Heart right ventricle (tissue), 16 donors: Measurements from ENCODE around the gene CDH23. TPM values are rescaled to one million over a fixed set of nuclear protein-coding genes. Genes with fewer than 3 reads are reported as not detected.

Experiments
- ATAC-seq, 8 donors: fragments of 200-7000 bp; cut with Tn5 transposase; one replicate each; pipeline ENCODE4 v1.9.1; 2020; ENCODE audit warnings: mild to moderate bottlenecking in 8 of 8, moderate library complexity in 8 of 8, moderate number of reproducible peaks in 1 of 8
- DNase-seq, 2 donors: peaks; one replicate each; pipeline ENCODE4 v3.0.0-alpha.2; 2020
- H3K27ac ChIP-seq, 10 donors: fragments of 200-600 bp; sonication (generic) in 2 of 10; one replicate each; pipeline versions ENCODE4 v1.5.0 to v1.8.0; 2020 to 2022; ENCODE audit warnings: mild to moderate bottlenecking in 3 of 10
- H3K27me3 ChIP-seq, 7 donors: fragments of 200-600 bp; one replicate each; pipeline ENCODE4 v1.8.0; 2021 to 2022; ENCODE audit warnings: mild to moderate bottlenecking in 2 of 7
- H3K36me3 ChIP-seq, 9 donors: fragments of 200-600 bp; sonication (generic) in 1 of 9; one replicate each; pipeline versions ENCODE4 v1.5.0 to v1.8.0; 2020 to 2022; ENCODE audit warnings: mild to moderate bottlenecking in 2 of 9
- H3K4me1 ChIP-seq, 9 donors: fragments of 200-600 bp; sonication (generic) in 1 of 9; one replicate each; pipeline versions ENCODE4 v1.5.0 to v1.8.0; 2020 to 2022; ENCODE audit warnings: mild to moderate bottlenecking in 4 of 9
- H3K4me3 ChIP-seq, 10 donors: fragments of 200-600 bp; sonication (generic) in 2 of 10; one replicate each; pipeline versions ENCODE4 v1.5.0 to v1.8.0; 2020 to 2022; ENCODE audit warnings: mild to moderate bottlenecking in 7 of 10, moderate library complexity in 2 of 10
- H3K9me3 ChIP-seq, 11 donors: fragments of 200-600 bp in 10 of 11; sonication (generic) in 2 of 11; one replicate each; pipeline versions ENCODE4 v1.5.0 to v1.8.0; 2013 to 2022; ENCODE audit warnings: mild to moderate bottlenecking in 2 of 11, control low read depth in 1 of 11, moderate library complexity in 1 of 11
- CTCF ChIP-seq, 9 donors: fragments of 200-600 bp; sonication (generic) in 2 of 9; IDR thresholded peaks; one replicate each; pipeline versions ENCODE4 v1.5.0 to v1.8.0; 2021 to 2022; ENCODE audit warnings: antibody characterized with exemption in 9 of 9, mild to moderate bottlenecking in 5 of 9, moderate library complexity in 1 of 9
- WGBS, 2 donors: extraction: QIAGEN DNeasy Blood & Tissue Kit; methylation state at CpG; one replicate each; pipeline ENCODE4 v1.1.7; 2013; ENCODE audit warnings: inconsistent platforms in 1 of 2; 5-methylcytosine and 5-hydroxymethylcytosine counted together
- intact Hi-C, 10 donors: fragments of 100-400 bp; cut with DNase I; formaldehyde crosslinking; loops; one replicate each; pipeline versions ENCODE4 v1.11.1 to v1.14.2; 2022
- polyA plus RNA-seq, 2 donors: library from polyadenylated mRNA; stranded (reverse); fragments of 200-250 nt; gene quantifications; one replicate each; pipeline ENCODE4 v1.2.3, GENCODE V29; 2013
- total RNA-seq, 10 donors: library from RNA; stranded (reverse); fragmentation: NEBNext Ultra II Directional in 3 of 10; extraction: Animal tissue kit (Norgen Biotek cat#: 25700) in 3 of 10; gene quantifications; one replicate each; pipeline versions ENCODE4 v1.2.1 to v1.2.4, GENCODE V29; 2021 to 2023
- donor health status: Arrhythmogenic right ventricular cardiomyopathy.
- donor health status: ischemic (EF 13 %, LVEDD 7.1; RV severe dilation, severe dysfunction).
- donor health status: healthy with polysubstance abuse.
- donor health status: DM: no; HTN: yes; CAD: no.
- donor health status: DM: no; HTN: no; CAD: no.
- donor health status: ischemic (EF 25% LVEDD 6.9; RV normal size, moderate dysfunction).
- donor health status: ischemic (EF 25% LVEDD 5.7; RV mildly dilated, moderate dysfunction).
- donor health status: healthy.
- donor health status: DM: yes; HTN: yes; CAD: no.
- donor health status: Ischemic cardiomyopathy.
- donor health status: ischemic (EF 35%, LVEDD 5.7; RV mildly dilated, moderate dysfunction).
- donor health status: nonischemic (EF 11% LVEDD 7.7; RV severe dilation, severe dysfunction).
- donor health status: DM: yes; HTN: yes; CAD: no.
- donor health status: PGD.
- donor health status: ischemic (EF 29% LVEDD 5.4; RV normal size, mild dysfunction).
- donor health status: nonischemic (EF 23%, LVEDD 6.1; RV moderate dilation, normal function).

Gene CDH23
- total and polyA plus RNA-seq, 12 donors, result 1.1 to 7.7 (median 4.6) TPM

GRCh38 chr10:71554671-71555070 lies 158.0 kb downstream of the CDH23 start:
- intact Hi-C loops, result no loop called here
- TF ChIP-seq CTCF (IDR thresholded peaks at IDR 0.05), result no peak
- ATAC-seq, result no peak
- Histone ChIP-seq H3K27me3 (no peaks in the 10 kb centered on the region), H3K36me3 (no peaks in the 10 kb centered on the region), H3K4me1 (peaks cover 0 to 2% (median 0%) of the 10 kb centered on the region in 9 donors), H3K4me3 (no peak overlapping the region), H3K27ac (no peak overlapping the region), H3K9me3 (no peaks in the 10 kb centered on the region)
- DNase-seq, result no peak
- 53 to 57% methylated on average over 2 of the region's 2 CpGs for WGBS, 2 donors

- 78 to 81% methylated on average over 10 of the region's 10 CpGs for WGBS, 2 donors
- H3K4me3 ChIP-seq, result no peak overlapping the region
- no peaks in the 10 kb centered on the region for H3K27me3 ChIP-seq
- no peaks in the 10 kb centered on the region for H3K36me3 ChIP-seq
- H3K9me3 ChIP-seq, result no peaks in the 10 kb centered on the region
- no peak overlapping the region for H3K27ac ChIP-seq
- no peak for DNase-seq
- no peak for ATAC-seq
- intact Hi-C loops, result no loop called here
- H3K4me1 ChIP-seq, result no peaks in the 10 kb centered on the region
- TF ChIP-seq CTCF (IDR thresholded peaks at IDR 0.05), result no peak
Measured at GRCh38 chr10:71555087-71555723, 158.5 kb downstream of the CDH23 start.

- ATAC-seq (no peak), DNase-seq (no peak)
- 61 to 74% methylated on average over 1 of the region's 1 CpG for WGBS, 2 donors
- Histone ChIP-seq H3K4me3 (no peak overlapping the region), H3K9me3 (no peaks in the 10 kb centered on the region), H3K27ac (no peak overlapping the region), H3K27me3 (no peaks in the 10 kb centered on the region), H3K36me3 (no peaks in the 10 kb centered on the region), H3K4me1 (no peaks in the 10 kb centered on the region)
- no peak for TF ChIP-seq CTCF (IDR thresholded peaks at IDR 0.05)
- intact Hi-C loops, result no loop called here
Measured at GRCh38 chr10:71555724-71556119, 159.0 kb downstream of the CDH23 start.

GRCh38 chr10:71558991-71559390 lies 162.3 kb downstream of the CDH23 start:
- no peak overlapping the region for H3K4me3 ChIP-seq
- H3K27ac ChIP-seq, result no peak overlapping the region
- H3K27me3 ChIP-seq, result peaks cover 0 to 3% (median 0%) of the 10 kb centered on the region in 7 donors
- 59% methylated on average over 3 of the region's 3 CpGs for WGBS, 2 donors
- H3K9me3 ChIP-seq, result no peaks in the 10 kb centered on the region
- DNase-seq (no peak), ATAC-seq (no peak)
- no peaks in the 10 kb centered on the region for H3K4me1 ChIP-seq
- intact Hi-C loops, result no loop called here
- TF ChIP-seq CTCF (IDR thresholded peaks at IDR 0.05), result no peak
- no peaks in the 10 kb centered on the region for H3K36me3 ChIP-seq
